DND-41 (cell line): Measurements from ENCODE around the gene SHC4.

Source experiments
- ATAC-seq: fragments of 200-7000 bp; cut with Tn5 transposase; 3 replicates; pipeline ENCODE4 v1.9.1; 2021; ENCODE audit warnings: low read depth; ENCODE audit not compliant: insufficient read depth
- DNase-seq: peaks from one replicate; pipeline ENCODE4 v3.0.0-alpha.2; 2020
- H2AFZ ChIP-seq: 2 replicates; pipeline ENCODE4 v1.6.0; 2012; ENCODE audit warnings: low read depth, low read length
- H3K27ac ChIP-seq: 2 replicates; pipeline ENCODE4 v1.5.1; 2012; ENCODE audit warnings: low read length, inconsistent platforms
- H3K27me3 ChIP-seq: fragments of 200-600 bp; sonication (generic); 2 replicates; pipeline ENCODE4 v1.6.0; 2012; ENCODE audit warnings: low read length, mild to moderate bottlenecking, inconsistent platforms; ENCODE audit not compliant: insufficient read depth, poor library complexity
- H3K36me3 ChIP-seq: 2 replicates; pipeline ENCODE4 v1.5.1; 2012; ENCODE audit warnings: low read length, inconsistent platforms; ENCODE audit not compliant: insufficient read depth
- H3K4me1 ChIP-seq: 2 replicates; pipeline ENCODE4 v1.5.1; 2012; ENCODE audit warnings: mild to moderate bottlenecking, low read length; ENCODE audit not compliant: insufficient read depth
- H3K4me2 ChIP-seq: 2 replicates; pipeline ENCODE4 v1.6.0; 2012; ENCODE audit warnings: mild to moderate bottlenecking, moderate library complexity, low read length, inconsistent platforms; ENCODE audit not compliant: insufficient read depth
- H3K4me3 ChIP-seq, 2 experiments: fragments of 200-600 bp in 1 of 2; shearing (Covaris generic) in 1 of 2; 2 replicates each; pipeline ENCODE4 v1.5.1; 2012 to 2016; ENCODE audit warnings: inconsistent platforms in 2 of 2, low read length in 2 of 2, mild to moderate bottlenecking in 2 of 2, low read depth in 1 of 2, moderate library complexity in 1 of 2
- H3K79me2 ChIP-seq: 2 replicates; pipeline ENCODE4 v1.6.0; 2012; ENCODE audit warnings: low read length, inconsistent platforms; ENCODE audit not compliant: insufficient read depth
- H3K9ac ChIP-seq: 2 replicates; pipeline ENCODE4 v1.6.0; 2012; ENCODE audit warnings: low read depth, mild to moderate bottlenecking, inconsistent platforms, low read length, moderate library complexity
- H3K9me3 ChIP-seq: 2 replicates; pipeline ENCODE4 v1.5.1; 2012; ENCODE audit warnings: low read length, moderate library complexity, mild to moderate bottlenecking, inconsistent platforms; ENCODE audit not compliant: insufficient read depth, severe bottlenecking
- H4K20me1 ChIP-seq: 2 replicates; pipeline ENCODE4 v1.6.0; 2012; ENCODE audit warnings: low read length; ENCODE audit not compliant: insufficient read depth
- CTCF ChIP-seq: IDR thresholded peaks from 2 replicates; pipeline ENCODE4 v1.5.1; 2012; ENCODE audit warnings: borderline replicate concordance, low read length, moderate library complexity, mild to moderate bottlenecking; ENCODE audit not compliant: poor library complexity, severe bottlenecking; ENCODE audit errors: extremely low read depth
- EZH2 ChIP-seq: IDR thresholded peaks from 3 replicates; pipeline ENCODE4 v1.6.1; 2012; ENCODE audit warnings: borderline replicate concordance, low read depth, mild to moderate bottlenecking, moderate library complexity, low read length, inconsistent platforms; ENCODE audit not compliant: severe bottlenecking

Gene SHC4

GRCh38 chr15:48888836-48889235 lies 74.9 kb downstream of the SHC4 start:
- H2AFZ ChIP-seq = no peak overlapping the region
- H3K4me2 ChIP-seq = no peak overlapping the region
- H3K9ac ChIP-seq = no peak overlapping the region
- no peaks in the 10 kb centered on the region for H3K9me3 ChIP-seq
- ATAC-seq (no peak), DNase-seq (no peak)
- H3K27me3 ChIP-seq = no peaks in the 10 kb centered on the region
- no peaks in the 10 kb centered on the region for H4K20me1 ChIP-seq
- H3K27ac ChIP-seq = no peak overlapping the region
- no peak for TF ChIP-seq EZH2
- no peak for TF ChIP-seq CTCF
- no peaks in the 10 kb centered on the region for H3K36me3 ChIP-seq
- no peaks in the 10 kb centered on the region for H3K79me2 ChIP-seq
- H3K4me1 ChIP-seq = no peaks in the 10 kb centered on the region
- no peak overlapping the region for H3K4me3 ChIP-seq

DNA sequence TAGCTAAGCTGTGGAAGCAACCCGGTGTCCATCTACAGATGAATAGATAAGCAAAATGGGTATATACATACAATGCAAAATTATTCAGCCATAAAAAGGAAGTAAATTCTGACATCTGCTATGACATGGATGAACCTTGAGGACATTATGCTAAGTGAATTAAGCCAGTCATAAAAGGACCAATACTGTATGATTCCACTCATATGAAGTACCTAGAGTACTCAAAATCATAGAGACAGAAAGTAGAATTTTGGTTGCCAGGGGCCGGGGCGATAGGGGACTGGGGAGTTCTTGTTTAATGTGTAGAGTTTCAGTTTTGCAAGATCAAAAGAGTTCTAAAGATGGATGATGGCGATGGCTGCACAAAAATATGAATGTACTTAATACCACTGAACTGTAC lies 75.5 kb downstream of the SHC4 start:
- no peak overlapping the region for H3K4me2 ChIP-seq
- DNase-seq (no peak), ATAC-seq (no peak)
- H3K4me3 ChIP-seq = no peak overlapping the region
- no peaks in the 10 kb centered on the region for H3K79me2 ChIP-seq
- no peak overlapping the region for H3K9ac ChIP-seq
- H3K4me1 ChIP-seq = no peaks in the 10 kb centered on the region
- no peak overlapping the region for H3K27ac ChIP-seq
- no peaks in the 10 kb centered on the region for H3K36me3 ChIP-seq
- H3K9me3 ChIP-seq = no peaks in the 10 kb centered on the region
- TF ChIP-seq EZH2 (no peak), CTCF (no peak)
- no peak overlapping the region for H2AFZ ChIP-seq
- H3K27me3 ChIP-seq = no peaks in the 10 kb centered on the region
- no peaks in the 10 kb centered on the region for H4K20me1 ChIP-seq

DNA sequence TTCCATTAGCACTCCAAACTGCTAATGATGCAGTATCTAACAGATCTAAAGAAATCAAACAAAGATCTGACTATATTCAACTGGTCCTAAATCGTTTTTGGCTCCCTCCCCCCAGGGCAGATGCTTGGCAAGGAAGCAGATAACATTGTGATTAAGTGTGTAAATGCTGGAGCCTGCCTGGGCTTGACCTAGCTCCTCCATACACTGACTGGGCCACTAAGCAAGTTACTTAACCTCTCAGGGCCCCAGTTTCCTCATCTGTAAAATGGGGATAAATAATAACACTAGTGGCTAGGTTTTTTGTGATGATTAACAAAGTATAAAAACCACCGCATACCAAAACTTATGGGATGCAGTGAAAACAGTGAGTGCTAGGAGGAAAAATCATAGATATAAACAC lies 76.6 kb downstream of the SHC4 start:
- no peak overlapping the region for H3K4me2 ChIP-seq
- no peak for DNase-seq
- no peaks in the 10 kb centered on the region for H3K9me3 ChIP-seq
- H2AFZ ChIP-seq = no peak overlapping the region
- ATAC-seq = no peak
- H3K36me3 ChIP-seq = no peaks in the 10 kb centered on the region
- H3K79me2 ChIP-seq = no peaks in the 10 kb centered on the region
- no peaks in the 10 kb centered on the region for H3K4me1 ChIP-seq
- no peaks in the 10 kb centered on the region for H3K27me3 ChIP-seq
- no peak overlapping the region for H3K9ac ChIP-seq
- no peak overlapping the region for H3K4me3 ChIP-seq
- H4K20me1 ChIP-seq = no peaks in the 10 kb centered on the region
- TF ChIP-seq CTCF (no peak), EZH2 (no peak)
- H3K27ac ChIP-seq = no peak overlapping the region

GRCh38 chr15:48883699-48884098 lies 80.0 kb downstream of the SHC4 start:
- no peak overlapping the region for H3K27ac ChIP-seq
- H4K20me1 ChIP-seq = peaks cover 10% of the 10 kb centered on the region; the same call in 1 of the 2 replicates
- ATAC-seq (no peak), DNase-seq (no peak)
- no peaks in the 10 kb centered on the region for H3K27me3 ChIP-seq
- H3K79me2 ChIP-seq = peaks cover 16% of the 10 kb centered on the region
- no peaks in the 10 kb centered on the region for H3K36me3 ChIP-seq
- TF ChIP-seq CTCF = no peak
- no peak for TF ChIP-seq EZH2
- H3K9ac ChIP-seq = no peak overlapping the region
- H3K4me1 ChIP-seq = peaks cover 19% of the 10 kb centered on the region
- no peak overlapping the region for H2AFZ ChIP-seq
- no peaks in the 10 kb centered on the region for H3K9me3 ChIP-seq
- H3K4me2 ChIP-seq = no peak overlapping the region
- no peak overlapping the region for H3K4me3 ChIP-seq
